OCI-LY1 (cell line): ENCODE results near the gene GOLGA1.

Experiments used
- CTCF ChIP-seq: fragments of 200-600 bp; sonication (generic), shearing (Covaris generic); IDR thresholded peaks from 2 replicates; pipeline ENCODE4 v1.5.1; 2017; ENCODE audit warnings: mild to moderate bottlenecking, antibody characterized with exemption, low read length, moderate library complexity, mixed read lengths
- EZH2 ChIP-seq: fragments of 200-600 bp; sonication (generic), shearing (Covaris generic); IDR thresholded peaks from 2 replicates; pipeline ENCODE4 v1.8.0; 2017; ENCODE audit warnings: borderline replicate concordance, mixed run types, mild to moderate bottlenecking, antibody characterized with exemption, low read length, moderate library complexity, mixed read lengths

DNA sequence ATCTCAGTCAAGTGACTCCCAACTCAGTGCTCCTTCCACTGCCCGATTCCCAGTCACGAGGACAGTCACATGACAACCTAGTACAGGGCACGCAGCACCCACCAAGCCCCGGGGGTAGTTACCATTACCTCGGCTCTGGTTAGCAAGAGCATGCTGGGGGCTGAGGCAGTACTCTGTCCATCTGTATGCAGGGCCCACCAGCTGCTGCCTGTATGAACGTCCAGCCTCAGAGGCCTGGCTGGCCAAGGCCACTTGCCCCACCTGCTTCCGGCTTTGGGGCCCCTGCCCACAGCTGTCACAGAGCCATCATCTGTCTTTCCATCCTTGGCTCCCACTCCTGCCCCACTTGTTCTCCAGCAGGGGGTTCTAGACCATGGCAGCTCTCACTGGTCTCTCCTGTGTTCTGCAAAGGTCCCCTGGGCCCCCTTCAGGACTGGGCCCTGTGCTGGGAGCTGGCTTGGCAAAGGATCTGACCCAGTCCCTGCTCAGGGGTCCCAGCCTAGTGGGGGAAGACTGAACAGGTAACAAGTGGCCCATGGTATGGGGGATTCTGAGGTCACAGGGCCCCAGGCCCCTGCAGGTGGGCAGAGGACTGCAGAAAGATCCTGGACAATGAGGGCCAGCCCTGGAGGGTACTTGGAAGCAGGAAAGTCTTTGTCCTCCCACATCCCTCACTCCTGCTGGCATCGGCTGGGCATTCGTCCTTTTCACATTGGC lies 82.4 kb downstream of the GOLGA1 start:
- TF ChIP-seq CTCF = 0 out of 2 replicates have a peak, but pooled peaks have one; percentile 25
- no peak for TF ChIP-seq EZH2
